Posterior cingulate gyrus (tissue), 11 donors: Measurements from ENCODE around the gene DMRT2.

Source experiments
- DNase-seq, 10 donors: peaks; one replicate each; pipeline versions ENCODE4 v3.0.0 to v3.0.0-alpha.2; 2020 to 2021; ENCODE audit warnings: mixed read lengths in 3 of 10
- intact Hi-C: fragments of 100-400 bp; cut with DNase I; formaldehyde crosslinking; loops from one replicate; pipeline ENCODE4 v1.15.1; 2023

DMRT2 gene

GRCh38 chr9:1085086-1085485 is 34.9 kb downstream of the DMRT2 start:
- DNase-seq: no peak
- intact Hi-C loops: no loop called here

GRCh38 chr9:1086517-1086916 is 36.4 kb downstream of the DMRT2 start:
- DNase-seq: no peak

DNA sequence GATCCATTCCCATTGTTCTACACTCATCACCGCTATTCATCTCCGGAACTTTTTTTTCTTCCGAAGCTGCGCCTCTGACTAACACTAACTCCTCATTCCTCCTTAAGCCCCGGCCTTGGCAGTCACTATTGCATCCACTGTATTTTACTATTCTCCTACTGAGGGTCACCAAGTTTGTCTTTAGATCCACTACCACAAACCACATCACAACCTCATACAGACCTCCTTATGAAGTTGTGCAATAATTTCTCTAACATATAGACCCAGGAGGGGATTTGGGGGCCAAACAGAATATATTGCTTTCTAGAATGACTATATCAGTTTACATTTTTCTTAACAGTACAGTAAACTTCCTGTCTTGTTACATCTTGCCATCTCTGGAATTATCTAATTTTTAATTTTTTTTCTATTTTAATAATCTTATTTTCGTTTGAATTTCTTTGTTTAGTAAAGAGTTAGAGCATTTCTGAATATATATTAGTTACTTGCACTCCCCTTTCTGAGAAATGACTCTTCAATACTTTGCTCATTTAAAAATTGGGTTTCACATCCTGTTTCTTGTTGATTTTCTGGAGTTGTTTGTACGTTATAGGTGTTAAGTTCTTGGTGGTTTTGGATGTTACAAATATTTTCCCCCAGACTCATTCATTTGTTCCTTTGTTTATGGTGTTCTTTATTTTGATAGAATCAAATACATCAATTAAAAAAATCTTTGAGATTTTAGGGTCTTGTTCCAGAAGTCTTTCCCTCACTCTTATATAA is 37.1 kb downstream of the DMRT2 start:
- DNase-seq: no peak
- intact Hi-C loops: no loop called here

More at GRCh38 chr9:1086517-1086916, 36.4 kb downstream of the DMRT2 start:
- intact Hi-C loops: no loop called here

GRCh38 chr9:1094749-1095148 is 44.6 kb downstream of the DMRT2 start:
- no peak for DNase-seq
- intact Hi-C loops: no loop called here

GRCh38 chr9:1096155-1096964 is 46.2 kb downstream of the DMRT2 start:
- intact Hi-C loops: no loop called here
- no peak for DNase-seq

DNA sequence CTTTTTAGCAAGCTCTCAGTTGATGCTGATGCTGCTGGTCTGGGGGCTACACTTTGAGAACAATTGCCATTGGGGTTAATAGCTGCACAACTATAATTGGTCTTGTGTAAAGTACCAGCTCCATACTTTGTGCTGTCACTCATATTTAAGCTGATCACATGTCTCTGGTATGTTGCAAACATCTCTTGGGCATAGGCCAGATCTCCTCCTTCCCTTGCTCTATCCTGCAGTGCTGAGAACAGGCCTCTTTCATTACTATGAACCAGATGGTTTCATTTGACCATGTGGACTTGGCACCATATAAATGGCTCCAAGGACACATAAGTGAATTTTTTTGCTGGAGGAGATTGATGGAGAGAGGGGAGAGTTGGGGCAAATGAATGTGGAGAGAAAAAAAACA is 48.4 kb downstream of the DMRT2 start:
- DNase-seq: no peak
- intact Hi-C loops: no loop called here

- DNase-seq: no peak
- intact Hi-C loops: no loop called here
Measured at GRCh38 chr9:1100201-1100600, 50.0 kb downstream of the DMRT2 start.

GRCh38 chr9:1100945-1101344 is 50.8 kb downstream of the DMRT2 start:
- intact Hi-C loops: no loop called here

DNA sequence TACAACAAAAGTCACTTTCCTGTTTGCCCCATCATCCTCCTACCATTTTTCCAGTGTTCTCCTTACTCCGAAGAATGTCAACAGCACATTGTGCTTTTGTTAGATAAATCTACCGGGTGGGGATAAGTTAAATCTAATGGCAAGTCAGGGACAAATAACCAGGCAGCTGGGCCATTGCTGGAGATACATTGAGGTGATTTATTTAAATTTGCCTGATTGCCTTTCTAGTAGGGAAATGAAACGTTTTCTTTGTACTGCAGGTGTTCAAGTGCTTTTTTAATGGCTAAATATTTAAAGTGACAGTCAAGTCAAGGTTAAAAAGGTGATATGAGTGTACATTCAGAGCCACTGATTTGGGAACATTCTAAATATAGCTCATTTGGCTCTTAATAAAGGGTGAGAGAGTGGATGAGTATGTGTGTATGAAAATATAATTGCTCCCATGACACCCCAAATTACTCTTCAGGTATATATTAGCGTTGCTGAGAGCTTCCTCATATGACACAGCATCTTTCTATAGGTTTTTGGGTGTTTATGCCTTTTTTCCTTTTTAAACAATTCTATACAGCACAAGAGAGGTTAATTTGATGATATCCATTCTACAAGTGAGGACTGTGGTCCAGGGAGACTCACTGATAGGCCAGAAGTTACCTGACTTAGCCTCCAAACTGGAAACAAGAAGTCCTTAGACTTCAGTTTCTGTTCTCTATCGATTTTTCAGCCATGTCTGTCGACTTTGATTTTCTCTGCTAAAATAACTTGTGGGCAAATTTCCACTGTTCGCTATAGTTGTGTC is 51.9 kb downstream of the DMRT2 start:
- intact Hi-C loops: no loop called here
- DNase-seq: no peak

More at GRCh38 chr9:1100945-1101344, 50.8 kb downstream of the DMRT2 start:
- DNase-seq: peak in 8 of 10 donors; percentile 23 to 92 (median 60)

- intact Hi-C loops: no loop called here
- no peak for DNase-seq
Measured at GRCh38 chr9:1102642-1102970, 52.4 kb downstream of the DMRT2 start.
